ENCODE data around the gene LCN6. TPM values are rescaled to one million over a fixed set of nuclear protein-coding genes. Genes with fewer than 3 reads are reported as not detected.

The LCN6 gene
- total and polyA plus RNA-seq, 2 of the 13 experiments (the other 11 are each of a cell fraction or from before 2014, with no cell fraction given) = not detected

GRCh38 chr9:136750526-136750925 is 2.2 kb upstream of the LCN6 start (continued):
- TF ChIP-seq NR0B2 (CRISPR knock-in tag; IDR thresholded peaks at IDR 0.05) = no peak
- TF ChIP-seq SALL1 (CRISPR knock-in tag; IDR thresholded peaks at IDR 0.05) = no peak
- TF ChIP-seq KLF11 (CRISPR knock-in tag; IDR thresholded peaks at IDR 0.05) = no peak
- no peak for TF ChIP-seq THYN1 (CRISPR knock-in tag; IDR thresholded peaks at IDR 0.05; ENCODE audit: borderline replicate concordance, low read depth)
- TF ChIP-seq ZNF460 (CRISPR knock-in tag; IDR thresholded peaks at IDR 0.05; ENCODE audit: borderline replicate concordance) = no peak
- no peak for TF ChIP-seq MLXIP (CRISPR knock-in tag; IDR thresholded peaks at IDR 0.05; ENCODE audit: borderline replicate concordance)
- no peak for TF ChIP-seq ZNF605 (CRISPR knock-in tag; IDR thresholded peaks at IDR 0.05)
- no peak for TF ChIP-seq KDM3A (CRISPR knock-in tag; IDR thresholded peaks at IDR 0.05; ENCODE audit: low read depth)
- no peak for TF ChIP-seq ZNF7 (CRISPR knock-in tag; IDR thresholded peaks at IDR 0.05)
